DND-41 (cell line): ENCODE data around the gene ACTL9.

ENCODE experiments used
- EZH2 ChIP-seq: IDR thresholded peaks from 3 replicates; pipeline ENCODE4 v1.6.1; 2012; ENCODE audit warnings: borderline replicate concordance, low read depth, mild to moderate bottlenecking, moderate library complexity, low read length, inconsistent platforms; ENCODE audit not compliant: severe bottlenecking
- TF ChIP-seq, protein P1 (sequence below): IDR thresholded peaks from 2 replicates; pipeline ENCODE4 v1.5.1; 2012; ENCODE audit warnings: borderline replicate concordance, low read length, moderate library complexity, mild to moderate bottlenecking; ENCODE audit not compliant: poor library complexity, severe bottlenecking; ENCODE audit errors: extremely low read depth

DNA sequence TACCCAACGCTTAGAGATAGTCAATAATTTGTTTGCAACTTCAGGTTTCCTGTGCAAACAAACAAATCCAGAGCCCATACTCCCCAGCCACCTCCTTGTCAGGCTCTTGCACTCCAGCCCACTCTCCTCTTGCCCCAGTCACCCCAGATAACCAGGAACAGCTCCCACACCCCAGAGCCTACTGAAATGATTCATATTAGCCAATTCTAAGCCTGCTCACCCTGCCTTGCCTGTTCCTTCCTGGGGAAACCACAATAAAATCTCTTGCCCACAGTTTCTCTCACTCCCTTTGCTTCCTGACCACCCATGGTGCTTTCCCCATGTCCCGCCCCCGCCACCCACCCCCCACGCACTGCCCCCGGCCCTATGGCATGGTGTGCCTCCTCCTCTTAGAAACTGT lies 3.8 kb upstream of the ACTL9 start:
- TF ChIP-seq, protein P1, sequence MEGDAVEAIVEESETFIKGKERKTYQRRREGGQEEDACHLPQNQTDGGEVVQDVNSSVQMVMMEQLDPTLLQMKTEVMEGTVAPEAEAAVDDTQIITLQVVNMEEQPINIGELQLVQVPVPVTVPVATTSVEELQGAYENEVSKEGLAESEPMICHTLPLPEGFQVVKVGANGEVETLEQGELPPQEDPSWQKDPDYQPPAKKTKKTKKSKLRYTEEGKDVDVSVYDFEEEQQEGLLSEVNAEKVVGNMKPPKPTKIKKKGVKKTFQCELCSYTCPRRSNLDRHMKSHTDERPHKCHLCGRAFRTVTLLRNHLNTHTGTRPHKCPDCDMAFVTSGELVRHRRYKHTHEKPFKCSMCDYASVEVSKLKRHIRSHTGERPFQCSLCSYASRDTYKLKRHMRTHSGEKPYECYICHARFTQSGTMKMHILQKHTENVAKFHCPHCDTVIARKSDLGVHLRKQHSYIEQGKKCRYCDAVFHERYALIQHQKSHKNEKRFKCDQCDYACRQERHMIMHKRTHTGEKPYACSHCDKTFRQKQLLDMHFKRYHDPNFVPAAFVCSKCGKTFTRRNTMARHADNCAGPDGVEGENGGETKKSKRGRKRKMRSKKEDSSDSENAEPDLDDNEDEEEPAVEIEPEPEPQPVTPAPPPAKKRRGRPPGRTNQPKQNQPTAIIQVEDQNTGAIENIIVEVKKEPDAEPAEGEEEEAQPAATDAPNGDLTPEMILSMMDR, result no peak
- no peak for TF ChIP-seq EZH2
